Measurements from ENCODE around the gene CCNC. TPM values are rescaled to one million over a fixed set of nuclear protein-coding genes. Genes with fewer than 3 reads are reported as not detected.

CCNC gene
- total and polyA plus RNA-seq, 2 of the 13 experiments (the other 11 are each of a cell fraction or from before 2014, with no cell fraction given), result 69.6 to 141 TPM

DNA sequence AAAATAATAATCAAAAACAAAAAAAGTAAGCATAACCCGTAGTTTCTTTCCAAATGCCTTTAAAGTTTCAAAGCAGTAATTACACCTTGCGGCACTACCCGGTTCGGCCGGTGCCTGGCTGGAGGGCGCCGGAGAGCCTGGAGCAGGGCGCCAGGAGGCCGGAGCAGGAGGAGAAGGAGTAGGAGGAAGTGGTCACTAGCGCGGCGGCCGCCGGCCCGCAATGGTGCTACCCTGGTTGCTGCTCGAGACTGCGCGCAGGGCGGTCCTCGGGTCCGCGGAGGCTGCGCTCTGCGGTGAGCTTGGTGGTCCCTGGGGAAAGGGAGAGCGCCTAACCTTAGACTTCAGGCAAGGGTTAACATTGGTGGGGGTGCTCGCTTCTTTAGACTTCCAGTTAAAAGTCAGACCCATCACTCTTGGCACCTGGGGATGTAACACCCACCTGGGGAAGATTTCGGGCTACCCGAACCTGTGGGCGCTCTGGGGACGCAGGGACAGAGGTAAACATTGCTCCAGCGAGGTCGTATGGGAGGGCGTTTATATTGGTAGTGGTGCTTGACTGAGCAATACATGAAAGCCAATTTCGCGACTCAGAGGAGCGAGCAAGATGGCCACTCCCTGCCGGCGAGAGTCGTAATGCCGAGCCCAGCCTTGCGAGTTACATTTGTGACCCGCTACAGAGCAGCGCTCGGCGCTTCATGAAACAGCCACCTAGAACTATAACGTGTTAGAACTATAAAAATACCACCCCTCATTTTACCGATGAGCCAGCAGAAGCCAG, 47.4 kb downstream of the CCNC start (continued):
- TF ChIP-seq, protein P1, sequence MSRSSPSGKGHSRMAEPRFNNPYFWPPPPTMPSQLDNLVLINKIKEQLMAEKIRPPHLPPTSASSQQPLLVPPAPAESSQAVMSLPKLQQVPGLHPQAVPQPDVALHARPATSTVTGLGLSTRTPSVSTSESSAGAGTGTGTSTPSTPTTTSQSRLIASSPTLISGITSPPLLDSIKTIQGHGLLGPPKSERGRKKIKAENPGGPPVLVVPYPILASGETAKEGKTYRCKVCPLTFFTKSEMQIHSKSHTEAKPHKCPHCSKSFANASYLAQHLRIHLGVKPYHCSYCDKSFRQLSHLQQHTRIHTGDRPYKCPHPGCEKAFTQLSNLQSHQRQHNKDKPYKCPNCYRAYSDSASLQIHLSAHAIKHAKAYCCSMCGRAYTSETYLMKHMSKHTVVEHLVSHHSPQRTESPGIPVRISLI (CRISPR knock-in tag; IDR thresholded peaks at IDR 0.05; ENCODE audit: borderline replicate concordance), result no peak
- peak; percentile 21; the same call in 1 of the 2 replicates for TF ChIP-seq RFXAP (CRISPR knock-in tag; IDR thresholded peaks at IDR 0.05; ENCODE audit: borderline replicate concordance)
- 0 out of 2 replicates have a peak, but pooled peaks have one; percentile 42 for TF ChIP-seq BORCS8-MEF2B (CRISPR knock-in tag; IDR thresholded peaks at IDR 0.05)
- TF ChIP-seq, protein P2, sequence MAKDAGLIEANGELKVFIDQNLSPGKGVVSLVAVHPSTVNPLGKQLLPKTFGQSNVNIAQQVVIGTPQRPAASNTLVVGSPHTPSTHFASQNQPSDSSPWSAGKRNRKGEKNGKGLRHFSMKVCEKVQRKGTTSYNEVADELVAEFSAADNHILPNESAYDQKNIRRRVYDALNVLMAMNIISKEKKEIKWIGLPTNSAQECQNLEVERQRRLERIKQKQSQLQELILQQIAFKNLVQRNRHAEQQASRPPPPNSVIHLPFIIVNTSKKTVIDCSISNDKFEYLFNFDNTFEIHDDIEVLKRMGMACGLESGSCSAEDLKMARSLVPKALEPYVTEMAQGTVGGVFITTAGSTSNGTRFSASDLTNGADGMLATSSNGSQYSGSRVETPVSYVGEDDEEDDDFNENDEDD (CRISPR knock-in tag; IDR thresholded peaks at IDR 0.05; ENCODE audit: borderline replicate concordance), result no peak
- no peak for TF ChIP-seq SOX6 (IDR thresholded peaks at IDR 0.05)
- peak; percentile 10; the same call in 1 of the 2 replicates for TF ChIP-seq SOX6 (CRISPR knock-in tag; IDR thresholded peaks at IDR 0.05)
- TF ChIP-seq, protein P3, sequence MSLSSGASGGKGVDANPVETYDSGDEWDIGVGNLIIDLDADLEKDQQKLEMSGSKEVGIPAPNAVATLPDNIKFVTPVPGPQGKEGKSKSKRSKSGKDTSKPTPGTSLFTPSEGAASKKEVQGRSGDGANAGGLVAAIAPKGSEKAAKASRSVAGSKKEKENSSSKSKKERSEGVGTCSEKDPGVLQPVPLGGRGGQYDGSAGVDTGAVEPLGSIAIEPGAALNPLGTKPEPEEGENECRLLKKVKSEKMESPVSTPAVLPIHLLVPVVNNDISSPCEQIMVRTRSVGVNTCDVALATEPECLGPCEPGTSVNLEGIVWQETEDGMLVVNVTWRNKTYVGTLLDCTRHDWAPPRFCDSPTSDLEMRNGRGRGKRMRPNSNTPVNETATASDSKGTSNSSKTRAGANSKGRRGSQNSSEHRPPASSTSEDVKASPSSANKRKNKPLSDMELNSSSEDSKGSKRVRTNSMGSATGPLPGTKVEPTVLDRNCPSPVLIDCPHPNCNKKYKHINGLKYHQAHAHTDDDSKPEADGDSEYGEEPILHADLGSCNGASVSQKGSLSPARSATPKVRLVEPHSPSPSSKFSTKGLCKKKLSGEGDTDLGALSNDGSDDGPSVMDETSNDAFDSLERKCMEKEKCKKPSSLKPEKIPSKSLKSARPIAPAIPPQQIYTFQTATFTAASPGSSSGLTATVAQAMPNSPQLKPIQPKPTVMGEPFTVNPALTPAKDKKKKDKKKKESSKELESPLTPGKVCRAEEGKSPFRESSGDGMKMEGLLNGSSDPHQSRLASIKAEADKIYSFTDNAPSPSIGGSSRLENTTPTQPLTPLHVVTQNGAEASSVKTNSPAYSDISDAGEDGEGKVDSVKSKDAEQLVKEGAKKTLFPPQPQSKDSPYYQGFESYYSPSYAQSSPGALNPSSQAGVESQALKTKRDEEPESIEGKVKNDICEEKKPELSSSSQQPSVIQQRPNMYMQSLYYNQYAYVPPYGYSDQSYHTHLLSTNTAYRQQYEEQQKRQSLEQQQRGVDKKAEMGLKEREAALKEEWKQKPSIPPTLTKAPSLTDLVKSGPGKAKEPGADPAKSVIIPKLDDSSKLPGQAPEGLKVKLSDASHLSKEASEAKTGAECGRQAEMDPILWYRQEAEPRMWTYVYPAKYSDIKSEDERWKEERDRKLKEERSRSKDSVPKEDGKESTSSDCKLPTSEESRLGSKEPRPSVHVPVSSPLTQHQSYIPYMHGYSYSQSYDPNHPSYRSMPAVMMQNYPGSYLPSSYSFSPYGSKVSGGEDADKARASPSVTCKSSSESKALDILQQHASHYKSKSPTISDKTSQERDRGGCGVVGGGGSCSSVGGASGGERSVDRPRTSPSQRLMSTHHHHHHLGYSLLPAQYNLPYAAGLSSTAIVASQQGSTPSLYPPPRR (CRISPR knock-in tag; IDR thresholded peaks at IDR 0.05; ENCODE audit: borderline replicate concordance), result peak; percentile 22; the same call in 1 of the 2 replicates
- TF ChIP-seq, protein P4, sequence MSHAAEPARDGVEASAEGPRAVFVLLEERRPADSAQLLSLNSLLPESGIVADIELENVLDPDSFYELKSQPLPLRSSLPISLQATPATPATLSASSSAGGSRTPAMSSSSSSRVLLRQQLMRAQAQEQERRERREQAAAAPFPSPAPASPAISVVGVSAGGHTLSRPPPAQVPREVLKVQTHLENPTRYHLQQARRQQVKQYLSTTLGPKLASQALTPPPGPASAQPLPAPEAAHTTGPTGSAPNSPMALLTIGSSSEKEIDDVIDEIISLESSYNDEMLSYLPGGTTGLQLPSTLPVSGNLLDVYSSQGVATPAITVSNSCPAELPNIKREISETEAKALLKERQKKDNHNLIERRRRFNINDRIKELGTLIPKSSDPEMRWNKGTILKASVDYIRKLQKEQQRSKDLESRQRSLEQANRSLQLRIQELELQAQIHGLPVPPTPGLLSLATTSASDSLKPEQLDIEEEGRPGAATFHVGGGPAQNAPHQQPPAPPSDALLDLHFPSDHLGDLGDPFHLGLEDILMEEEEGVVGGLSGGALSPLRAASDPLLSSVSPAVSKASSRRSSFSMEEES (CRISPR knock-in tag; IDR thresholded peaks at IDR 0.05), result 0 out of 2 replicates have a peak, but pooled peaks have one; percentile 17
- TF ChIP-seq, protein P5, sequence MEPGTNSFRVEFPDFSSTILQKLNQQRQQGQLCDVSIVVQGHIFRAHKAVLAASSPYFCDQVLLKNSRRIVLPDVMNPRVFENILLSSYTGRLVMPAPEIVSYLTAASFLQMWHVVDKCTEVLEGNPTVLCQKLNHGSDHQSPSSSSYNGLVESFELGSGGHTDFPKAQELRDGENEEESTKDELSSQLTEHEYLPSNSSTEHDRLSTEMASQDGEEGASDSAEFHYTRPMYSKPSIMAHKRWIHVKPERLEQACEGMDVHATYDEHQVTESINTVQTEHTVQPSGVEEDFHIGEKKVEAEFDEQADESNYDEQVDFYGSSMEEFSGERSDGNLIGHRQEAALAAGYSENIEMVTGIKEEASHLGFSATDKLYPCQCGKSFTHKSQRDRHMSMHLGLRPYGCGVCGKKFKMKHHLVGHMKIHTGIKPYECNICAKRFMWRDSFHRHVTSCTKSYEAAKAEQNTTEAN (CRISPR knock-in tag; conservative IDR thresholded peaks at IDR 0.05), result no peak
- no peak; the same call in 1 of the 2 replicates for TF ChIP-seq CEBPG (CRISPR knock-in tag; IDR thresholded peaks at IDR 0.05)
- peak; percentile 45; the same call in 1 of the 2 replicates for TF ChIP-seq ZNF121 (CRISPR knock-in tag; IDR thresholded peaks at IDR 0.05)
- TF ChIP-seq BHLHE40 (IDR thresholded peaks at IDR 0.05; ENCODE audit: low read length), result no peak; the same call in 1 of the 2 replicates
- TF ChIP-seq ZNF30 (CRISPR knock-in tag; IDR thresholded peaks at IDR 0.05), result no peak
- no peak for TF ChIP-seq DR1 (CRISPR knock-in tag; IDR thresholded peaks at IDR 0.05)
- no peak for TF ChIP-seq SALL2 (CRISPR knock-in tag; IDR thresholded peaks at IDR 0.05)
- TF ChIP-seq SNAI1 (CRISPR knock-in tag; IDR thresholded peaks at IDR 0.05; ENCODE audit: borderline replicate concordance), result peak; percentile 70; the same call in 1 of the 2 replicates
- TF ChIP-seq, protein P6, sequence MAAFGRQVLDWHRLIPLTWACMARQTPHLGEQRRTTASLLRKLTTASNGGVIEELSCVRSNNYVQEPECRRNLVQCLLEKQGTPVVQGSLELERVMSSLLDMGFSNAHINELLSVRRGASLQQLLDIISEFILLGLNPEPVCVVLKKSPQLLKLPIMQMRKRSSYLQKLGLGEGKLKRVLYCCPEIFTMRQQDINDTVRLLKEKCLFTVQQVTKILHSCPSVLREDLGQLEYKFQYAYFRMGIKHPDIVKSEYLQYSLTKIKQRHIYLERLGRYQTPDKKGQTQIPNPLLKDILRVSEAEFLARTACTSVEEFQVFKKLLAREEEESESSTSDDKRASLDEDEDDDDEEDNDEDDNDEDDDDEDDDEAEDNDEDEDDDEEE (CRISPR knock-in tag; IDR thresholded peaks at IDR 0.05), result 0 out of 2 replicates have a peak, but pooled peaks have one; percentile 24
